Stimulated activated CD8-positive, alpha-beta memory T cell treated with anti-CD3 and anti-CD28 coated beads, Interleukin-15, amount 100 ng/mL, for 24 hours (primary cell): ENCODE data around the gene SIRT7.
"Not testable (repeated sequence)": the region's sequence is repeated elsewhere in the genome, so short reads cannot be mapped to it uniquely, and the experiment has no call there.

Experiments used
- DNase-seq: peaks from one replicate; pipeline ENCODE4 v3.0.0-alpha.2; 2020; ENCODE audit warnings: low read depth

Gene SIRT7

DNA sequence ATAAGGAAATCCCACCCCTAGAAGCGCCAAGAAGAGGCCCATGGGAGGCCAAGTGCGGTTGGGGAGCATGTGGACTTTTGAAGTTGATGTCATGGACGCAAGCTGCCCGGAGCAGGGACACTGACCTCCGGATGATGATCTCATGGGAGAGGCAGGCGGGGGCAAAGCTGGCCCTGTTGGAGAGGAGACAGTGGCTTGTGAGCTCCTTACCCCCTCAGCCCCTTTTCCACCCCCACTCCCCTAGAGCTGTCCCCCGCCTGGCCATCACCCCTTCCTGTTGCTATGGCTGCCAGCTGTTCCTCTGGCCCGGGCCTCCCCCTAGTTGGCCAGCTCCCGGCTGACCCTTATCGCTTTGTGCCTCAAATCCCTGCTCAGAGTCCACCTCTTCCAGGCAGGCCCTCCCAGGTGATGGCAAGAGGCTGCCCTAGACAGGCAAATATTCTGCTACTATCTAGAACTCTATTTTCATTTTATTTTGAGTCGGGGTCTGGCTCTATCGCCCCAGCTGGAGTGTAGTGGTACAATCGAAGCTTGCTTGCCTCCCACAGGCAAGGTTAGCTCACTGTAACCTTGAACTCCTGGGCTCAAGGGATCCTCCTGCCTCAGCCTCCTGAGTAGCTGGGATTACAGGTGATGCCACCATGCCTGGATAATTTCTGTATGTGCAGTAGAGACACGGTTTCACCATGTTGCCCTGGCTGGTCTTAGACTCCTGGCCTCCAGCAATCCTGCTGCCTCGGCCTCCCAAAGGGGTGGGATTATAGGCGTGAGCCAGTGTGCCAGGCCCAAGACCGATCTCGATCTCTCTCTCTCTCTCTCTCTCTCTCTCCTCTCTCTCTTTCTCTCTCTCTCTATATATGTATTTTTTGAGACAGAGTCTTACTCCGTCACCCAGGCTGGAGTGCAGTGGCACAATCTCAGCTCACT is 36.4 kb upstream of the SIRT7 start:
- DNase-seq = no peak

DNA sequence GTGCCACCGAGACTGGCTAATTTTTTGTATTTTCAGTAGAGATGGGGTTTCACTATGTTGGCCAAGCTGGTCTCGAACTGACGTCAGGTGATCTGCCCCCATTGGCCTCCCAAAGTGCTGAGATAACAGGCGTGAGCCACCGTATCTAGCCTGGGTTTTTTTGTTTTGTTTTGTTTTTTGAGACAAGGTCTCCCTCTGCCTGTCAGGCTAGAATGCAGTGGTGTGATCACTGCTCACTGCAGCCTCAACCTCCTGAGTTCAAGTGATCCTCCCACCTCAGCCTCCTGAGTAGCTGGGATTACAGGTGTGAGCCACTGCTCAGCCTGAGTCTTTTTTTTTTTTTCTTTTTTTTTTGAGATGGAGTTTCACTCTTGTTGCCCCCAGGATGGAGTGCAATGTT is 35.5 kb upstream of the SIRT7 start:
- DNase-seq = not testable (repeated sequence)

DNA sequence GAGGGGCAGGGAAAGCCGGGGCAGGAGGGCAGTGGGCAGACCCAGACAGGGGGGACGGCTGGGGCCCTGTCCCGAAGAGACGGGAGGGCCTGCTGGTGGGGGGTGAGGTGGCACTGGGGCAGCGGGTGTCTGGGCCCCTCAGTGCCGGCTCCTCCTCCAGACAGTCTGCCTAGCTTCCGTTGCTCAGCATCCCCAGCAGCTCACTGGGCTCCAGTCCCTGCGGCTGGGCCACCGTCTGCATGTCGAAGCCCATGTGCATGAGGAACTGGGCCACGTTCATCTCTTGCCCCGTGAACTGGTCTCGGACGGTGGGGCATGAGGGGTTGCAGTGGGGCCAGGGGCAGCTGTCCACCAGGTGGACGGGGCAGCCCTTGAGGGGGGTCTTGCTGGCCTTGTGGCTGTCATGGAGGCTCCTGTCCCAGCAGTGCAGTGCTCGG is 34.8 kb upstream of the SIRT7 start:
- no peak for DNase-seq

DNA sequence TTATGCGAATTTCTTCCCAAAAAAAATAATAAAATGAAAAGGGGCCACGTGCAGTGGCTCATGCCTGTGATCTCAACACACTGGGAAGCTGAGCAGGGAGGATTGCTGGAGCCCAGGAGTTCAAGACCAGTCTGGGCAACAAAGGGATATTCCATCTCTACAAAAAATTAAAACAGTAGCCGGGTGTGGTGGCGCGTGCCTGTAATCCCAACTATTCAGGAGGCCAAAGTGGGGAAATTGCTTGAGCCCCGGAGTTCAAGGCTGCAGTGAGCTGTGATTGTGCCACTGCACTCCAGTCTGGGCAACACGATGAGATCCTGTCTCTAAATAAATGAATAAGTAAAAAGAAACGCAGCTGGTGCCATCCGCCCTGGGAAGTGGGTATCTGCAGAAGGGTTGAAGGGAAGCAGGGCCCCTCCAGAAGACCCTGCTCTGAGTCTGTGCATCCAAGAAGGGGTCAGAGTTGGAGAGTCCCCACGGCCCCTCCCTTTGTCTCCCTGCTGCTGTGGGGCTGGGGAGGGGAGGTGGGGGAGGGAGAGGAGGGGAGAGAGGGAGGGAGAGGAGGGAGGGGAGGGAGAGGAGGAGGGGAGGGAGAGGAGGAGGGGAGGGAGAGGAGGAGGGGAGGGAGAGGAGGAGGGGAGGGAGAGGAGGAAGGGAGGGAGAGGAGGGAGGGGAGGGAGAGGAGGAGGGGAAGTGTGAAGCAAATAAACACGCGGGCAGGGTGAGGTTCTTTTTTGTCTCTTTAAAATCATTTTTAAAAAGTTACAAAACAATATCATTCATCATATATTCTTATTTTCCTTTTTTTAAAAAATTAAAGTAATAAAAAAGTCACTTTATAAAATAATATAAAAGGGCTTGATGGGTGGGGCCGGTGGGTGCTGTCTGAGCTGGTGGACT is 34.1 kb upstream of the SIRT7 start:
- DNase-seq = no peak

DNA sequence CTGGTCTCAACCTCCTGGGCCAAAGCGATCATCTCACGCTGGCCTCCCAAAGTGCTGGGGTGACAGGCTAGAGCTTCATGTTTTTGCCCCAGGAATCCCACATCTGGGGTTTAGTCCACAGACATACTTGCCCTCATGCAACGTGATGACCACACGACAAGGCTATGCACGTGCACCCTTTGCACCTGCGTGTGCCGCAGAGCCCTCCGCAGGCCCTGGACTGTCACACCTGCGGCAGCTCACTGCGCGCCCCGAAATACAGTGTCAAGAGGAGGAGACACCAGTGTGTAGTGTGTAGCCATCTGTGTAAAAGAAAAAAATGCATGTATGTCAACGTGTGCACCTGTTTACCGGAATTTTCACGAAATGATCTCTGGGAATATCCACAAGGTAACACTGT is 32.5 kb upstream of the SIRT7 start:
- no peak for DNase-seq

DNA sequence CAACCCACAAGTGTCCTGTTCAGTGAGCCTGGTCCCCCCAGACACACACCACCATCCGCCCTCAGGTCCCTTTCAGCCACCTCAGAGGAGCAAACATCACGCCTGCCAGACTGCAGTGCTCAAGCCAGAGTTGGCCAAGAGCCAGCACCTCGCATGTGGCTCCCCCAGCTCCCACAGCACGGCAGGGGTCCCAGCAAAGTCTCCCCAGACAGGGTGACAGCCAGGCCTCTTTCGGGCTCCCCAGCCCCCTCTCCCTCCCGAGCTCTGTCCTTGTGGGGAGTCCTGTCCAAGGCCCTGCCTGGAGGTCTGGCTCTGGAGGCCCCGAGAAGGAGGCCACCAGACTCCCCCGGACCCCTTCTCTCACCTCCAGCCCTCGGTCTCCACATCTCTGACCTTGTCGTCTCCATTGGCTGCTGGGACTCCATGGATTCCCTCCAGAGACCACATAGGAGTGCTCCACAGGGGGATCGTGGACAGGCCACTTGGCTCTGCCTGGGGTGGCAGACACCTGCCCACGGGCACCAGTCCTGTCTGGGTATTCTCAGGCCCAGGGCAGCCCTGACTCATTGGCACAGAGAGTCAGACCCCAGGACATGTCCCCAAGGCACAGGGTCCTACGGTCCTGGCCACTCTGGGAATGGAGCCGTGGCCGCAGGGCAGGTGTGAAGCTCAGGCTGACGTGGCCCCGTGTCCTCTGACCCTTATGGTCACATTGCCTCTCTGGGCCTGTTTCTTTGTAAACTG is 30.8 kb upstream of the SIRT7 start:
- no peak for DNase-seq

DNA sequence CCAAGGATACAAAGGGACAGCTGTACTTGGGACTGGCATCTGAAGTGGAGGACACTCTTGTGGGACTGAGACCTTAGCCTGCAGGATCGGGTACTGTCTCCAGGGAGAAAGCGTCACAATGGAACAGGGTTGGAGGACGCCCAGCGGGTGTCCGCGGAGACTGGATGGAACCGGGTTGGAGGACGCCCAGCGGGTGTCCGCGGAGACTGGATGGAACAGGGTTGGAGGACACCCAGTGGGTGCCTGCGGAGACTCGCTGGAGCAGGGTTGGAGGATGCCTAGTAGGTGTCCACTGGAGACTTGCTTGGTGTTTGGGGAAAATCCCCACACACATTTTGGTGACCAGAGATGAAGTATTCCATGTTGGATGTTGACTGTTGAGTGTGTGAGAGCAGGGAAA is 29.2 kb upstream of the SIRT7 start, which contains the start of gene MYADML2:
MYADML2 (minus strand) TSS at position 45 of the 400 bp plus-strand sequence. CDS start 5,492 bp downstream, outside the sequence.
- no peak for DNase-seq

DNA sequence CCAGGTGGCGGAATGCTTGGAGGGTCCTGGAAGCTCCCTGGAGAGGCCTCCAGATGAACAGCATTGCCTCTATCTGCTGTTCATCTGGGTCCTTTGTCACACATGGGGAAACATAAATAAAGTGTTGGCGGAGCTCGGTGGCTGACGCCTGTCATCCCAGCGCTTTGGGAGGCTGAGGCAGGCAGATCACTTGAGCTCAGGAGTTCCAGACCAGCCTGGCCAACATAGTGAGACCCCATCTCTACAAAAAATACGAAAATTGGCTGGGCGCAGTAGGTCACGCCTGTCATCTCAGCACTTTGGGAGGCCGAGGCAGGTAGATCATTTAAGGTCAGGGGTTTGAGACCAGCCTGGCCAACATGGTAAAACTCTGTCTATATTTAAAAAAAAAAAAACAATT is 26.9 kb upstream of the SIRT7 start:
- no peak for DNase-seq

DNA sequence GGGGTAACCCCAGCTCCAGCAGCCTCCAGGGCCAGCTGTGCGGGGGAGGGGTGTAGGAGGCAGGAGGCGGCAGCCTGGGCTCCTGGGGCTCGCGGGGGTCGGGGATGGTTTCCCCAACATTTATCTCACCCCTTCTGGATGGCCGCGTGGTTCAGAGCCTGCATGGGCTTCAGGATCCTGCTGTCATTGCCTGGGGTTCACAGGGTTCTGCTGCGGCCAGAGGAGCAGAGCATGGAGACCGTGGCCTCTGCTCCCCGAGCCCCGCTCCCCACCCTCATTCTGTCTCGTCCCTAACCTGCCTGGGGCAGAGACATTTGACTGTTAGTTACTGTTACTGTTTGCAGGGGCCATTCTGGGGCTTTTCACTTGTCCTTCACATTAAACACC is 24.2 kb upstream of the SIRT7 start:
- no peak for DNase-seq

DNA sequence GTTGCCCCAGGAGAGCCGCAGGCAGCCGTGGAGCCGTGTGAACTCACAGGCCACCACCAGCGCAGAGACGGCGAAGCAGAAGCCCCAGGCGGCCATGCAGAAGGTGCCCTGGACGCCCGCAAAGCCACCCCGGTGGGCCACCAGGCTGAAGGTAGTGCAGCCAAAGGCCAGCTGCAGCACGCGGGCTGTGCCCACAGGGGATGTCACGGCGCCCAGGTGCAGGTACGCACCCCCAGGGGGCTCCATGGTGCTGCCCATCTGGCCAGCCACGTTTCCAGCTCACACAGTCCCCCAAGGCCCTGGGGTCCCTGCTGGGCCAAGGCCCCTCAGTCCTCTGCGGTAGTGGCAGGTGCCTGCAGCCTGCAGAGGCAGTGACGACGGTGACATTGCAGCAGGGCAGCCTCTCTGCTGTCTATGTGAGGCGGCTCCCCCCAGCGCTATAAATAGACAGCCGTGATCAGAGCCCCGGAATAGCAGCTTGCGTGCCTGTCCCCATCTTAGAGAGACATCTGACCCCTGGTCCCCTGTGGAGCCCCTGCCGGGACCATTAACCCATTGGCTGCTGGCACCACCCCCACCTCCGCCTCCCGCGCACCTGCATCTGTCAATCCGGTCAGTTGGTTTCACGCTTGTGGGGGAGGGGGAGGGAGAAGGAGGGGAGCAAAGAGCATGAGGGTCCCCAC is 23.6 kb upstream of the SIRT7 start:
- DNase-seq = no peak

DNA sequence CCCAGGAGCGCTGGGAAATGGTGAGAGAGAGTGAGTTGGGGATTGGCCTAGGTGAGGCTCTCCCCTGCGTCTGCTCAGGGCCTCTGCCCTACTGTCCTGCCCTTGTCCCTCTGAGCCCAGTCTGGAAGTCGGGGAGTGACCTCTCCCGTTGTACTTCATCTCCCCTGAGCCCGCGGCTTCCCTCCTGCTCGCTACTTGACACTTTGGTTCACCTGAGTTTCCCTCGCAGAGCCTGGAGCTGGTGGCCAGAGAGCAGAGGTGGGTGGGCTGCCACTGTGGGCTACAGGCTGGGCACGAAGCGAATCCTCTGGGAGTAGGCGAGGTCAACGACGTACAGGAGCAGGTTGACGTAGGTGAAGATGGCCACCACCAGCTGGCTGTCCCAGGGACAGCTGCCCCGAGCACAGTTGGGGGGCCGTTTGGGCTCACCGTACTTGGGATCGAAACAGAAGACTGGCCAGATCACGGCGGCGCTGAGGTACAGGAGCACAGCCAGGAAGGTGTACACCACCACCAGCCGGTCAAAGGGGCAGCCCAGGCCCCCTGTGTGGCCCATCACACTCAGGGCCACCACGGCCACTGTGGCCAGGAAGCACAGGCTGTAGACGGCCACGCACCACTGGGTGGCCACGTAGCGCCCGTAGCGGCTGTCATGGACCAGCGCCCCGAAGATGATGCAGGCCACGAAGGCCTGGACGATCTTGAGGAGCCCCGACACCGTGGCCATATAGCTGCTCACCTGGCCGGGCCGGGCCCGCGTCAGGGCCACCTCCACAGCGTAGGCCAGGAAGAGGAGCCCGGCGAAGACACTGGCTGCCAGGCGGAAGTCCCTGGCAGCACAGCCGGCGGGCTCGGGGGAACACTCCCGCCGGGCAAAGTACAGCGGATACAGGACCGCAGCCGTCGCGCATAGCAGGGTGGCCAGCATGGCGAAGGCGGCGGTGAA is 22.8 kb upstream of the SIRT7 start:
- DNase-seq = no peak

DNA sequence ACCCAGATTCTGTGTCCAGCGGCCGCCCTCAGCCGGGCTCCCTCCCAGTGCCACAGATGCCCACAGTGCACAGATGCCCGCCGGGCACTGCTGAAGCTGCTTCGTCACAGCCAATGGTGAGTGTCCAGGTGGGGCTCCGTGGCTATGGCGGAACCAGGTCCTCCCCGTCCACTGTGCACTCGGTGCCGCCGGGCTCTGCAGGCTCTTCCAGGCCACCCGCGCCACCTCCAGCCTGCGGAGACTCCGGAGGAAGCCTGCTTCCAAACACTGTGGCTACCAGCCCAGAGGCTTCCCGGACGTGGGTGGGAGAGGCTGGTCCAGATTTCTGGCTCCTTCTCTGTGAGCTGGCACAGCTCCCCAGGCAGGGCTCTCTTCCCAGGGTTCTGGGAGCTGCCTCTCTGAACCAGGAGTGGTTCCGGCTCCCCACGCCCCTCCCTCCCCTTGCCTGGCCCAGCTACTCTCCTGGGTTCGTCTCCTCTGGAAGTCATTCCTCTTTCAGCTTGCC is 22.0 kb upstream of the SIRT7 start:
- DNase-seq = no peak

DNA sequence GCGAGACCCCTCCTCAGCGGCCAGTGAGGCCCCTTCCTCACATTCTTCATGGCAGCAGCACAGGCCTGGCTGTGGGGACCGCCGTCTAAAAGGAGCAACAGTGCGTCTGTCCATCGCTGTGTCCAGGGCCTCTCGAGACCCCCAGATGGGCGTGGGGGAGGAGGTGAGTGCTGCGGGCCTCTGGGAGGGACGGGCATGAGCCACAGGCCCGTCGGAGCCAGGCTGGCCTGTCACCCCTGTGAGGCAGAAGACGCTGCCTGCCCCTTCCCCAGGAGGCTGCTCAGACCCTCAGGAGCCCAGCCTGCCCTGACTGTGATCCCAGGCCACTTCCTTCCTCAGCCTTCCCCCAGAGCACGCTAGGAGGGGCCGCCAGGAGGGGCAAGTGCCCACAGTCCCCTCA is 21.2 kb upstream of the SIRT7 start:
- DNase-seq = no peak

DNA sequence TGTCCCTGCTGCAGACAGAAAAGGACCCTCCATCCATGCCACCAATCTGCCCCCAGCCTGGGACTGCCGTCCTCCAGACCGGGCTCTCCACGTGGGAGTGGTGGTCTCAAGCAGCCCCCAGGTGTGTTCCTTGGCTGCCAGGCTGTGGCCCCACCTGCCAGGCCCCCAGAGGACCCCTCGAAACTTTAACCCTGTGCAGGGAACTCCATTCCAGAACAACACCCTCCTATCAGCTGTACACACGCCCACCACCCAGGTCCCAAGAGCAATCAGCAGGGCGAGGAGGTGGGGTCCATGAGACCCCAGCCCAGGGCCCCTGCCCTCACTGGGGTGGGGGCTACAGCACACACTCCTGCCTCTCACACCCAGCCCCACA is 17.7 kb upstream of the SIRT7 start:
- no peak for DNase-seq

DNA sequence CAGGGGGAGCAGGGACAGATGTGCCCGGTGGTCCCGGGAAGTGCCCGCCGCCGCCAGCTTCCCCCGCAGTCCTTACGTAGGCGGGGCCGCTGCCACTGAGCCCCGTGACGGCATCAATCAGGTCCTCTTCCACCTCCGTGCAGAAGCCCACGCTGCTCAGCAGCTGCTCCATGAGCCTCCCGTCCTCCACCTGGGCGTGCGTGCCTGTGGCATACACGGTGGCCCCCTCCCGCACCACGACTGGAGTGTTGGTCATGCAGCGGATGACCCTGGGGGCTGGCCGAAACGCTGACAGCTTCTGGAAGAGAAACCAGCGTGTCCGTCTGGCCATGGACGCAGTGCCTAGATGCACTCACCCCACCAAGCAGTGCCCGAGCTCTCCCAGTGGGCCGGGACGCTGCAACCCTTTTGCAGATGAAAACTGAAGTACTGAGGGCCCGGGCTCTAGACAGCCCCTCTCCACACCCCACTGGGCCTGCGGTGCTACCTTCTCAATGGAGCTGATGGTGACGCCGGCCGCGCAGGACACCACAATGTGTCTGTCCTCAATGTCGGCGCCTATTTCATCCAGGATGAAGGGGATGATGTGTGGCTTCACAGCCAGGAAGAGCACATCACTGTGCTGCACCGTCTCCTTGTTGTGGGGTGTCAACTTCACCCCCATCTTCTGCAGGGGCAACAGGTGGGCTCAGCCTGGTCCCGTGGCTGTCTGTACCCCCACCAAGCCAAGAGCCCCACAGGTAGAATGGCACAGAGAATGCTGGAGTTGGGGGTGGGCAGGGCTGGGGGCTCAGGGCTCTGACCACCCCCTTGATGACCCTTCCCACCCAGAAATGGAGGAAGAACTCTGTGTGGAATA is 17.1 kb upstream of the SIRT7 start:
- no peak for DNase-seq

DNA sequence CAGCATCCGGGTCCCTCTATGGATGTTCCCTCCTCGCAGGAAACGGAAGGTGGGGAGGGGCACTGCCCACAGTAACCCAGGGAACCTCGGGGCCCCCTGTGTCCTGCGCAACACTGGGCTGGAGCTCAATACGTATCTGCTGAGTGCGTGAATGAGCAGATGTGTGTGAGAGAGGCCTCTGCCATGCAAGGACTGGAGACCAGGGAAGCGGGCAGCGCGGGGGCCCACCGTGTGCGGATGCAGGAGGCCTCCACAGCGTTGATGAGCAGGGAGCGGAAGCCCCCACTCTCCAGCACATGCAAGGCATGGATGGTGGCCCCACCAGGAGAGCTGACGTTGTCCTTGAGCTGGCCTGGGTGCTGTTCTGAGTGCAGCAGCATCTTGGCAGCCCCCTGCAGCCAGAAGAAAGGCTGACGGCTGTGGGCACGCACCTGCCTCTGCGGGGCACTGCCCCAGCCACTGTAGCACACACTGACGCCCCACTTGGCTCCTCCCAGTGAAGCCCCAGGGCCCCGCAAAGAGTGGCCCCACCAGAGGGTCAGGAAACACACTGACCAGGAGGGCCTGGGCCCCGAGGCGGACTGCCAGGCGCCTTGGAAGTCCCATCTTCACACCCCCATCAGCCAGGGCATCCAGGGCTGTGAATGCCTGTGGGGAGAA is 16.3 kb upstream of the SIRT7 start:
- DNase-seq = no peak

DNA sequence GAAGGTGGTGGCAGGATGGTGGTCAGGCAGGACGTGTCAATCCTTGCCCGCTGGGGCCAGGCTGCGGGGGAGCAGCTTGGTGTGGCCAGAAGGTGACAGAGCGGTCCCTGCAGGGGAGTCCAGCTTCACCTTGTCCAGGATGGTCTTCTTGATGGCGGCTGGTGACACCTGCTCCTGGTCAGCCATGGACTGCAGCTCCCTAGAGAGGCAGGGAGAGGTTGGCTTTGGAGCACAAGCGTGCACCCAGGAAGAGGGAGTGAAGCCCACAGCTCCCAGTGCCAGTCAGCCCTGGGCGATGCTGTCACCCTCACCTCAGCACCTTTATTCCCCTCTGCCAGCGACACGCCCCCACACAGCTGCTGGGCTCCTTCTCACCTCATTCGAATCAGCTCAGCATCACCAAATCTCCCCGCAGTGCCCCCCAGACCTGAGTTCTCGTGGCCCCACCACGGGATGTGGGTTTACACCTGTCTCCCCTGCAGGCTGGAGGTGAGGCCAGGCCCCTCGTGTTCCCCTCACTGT is 15.3 kb upstream of the SIRT7 start:
- DNase-seq = no peak

DNA sequence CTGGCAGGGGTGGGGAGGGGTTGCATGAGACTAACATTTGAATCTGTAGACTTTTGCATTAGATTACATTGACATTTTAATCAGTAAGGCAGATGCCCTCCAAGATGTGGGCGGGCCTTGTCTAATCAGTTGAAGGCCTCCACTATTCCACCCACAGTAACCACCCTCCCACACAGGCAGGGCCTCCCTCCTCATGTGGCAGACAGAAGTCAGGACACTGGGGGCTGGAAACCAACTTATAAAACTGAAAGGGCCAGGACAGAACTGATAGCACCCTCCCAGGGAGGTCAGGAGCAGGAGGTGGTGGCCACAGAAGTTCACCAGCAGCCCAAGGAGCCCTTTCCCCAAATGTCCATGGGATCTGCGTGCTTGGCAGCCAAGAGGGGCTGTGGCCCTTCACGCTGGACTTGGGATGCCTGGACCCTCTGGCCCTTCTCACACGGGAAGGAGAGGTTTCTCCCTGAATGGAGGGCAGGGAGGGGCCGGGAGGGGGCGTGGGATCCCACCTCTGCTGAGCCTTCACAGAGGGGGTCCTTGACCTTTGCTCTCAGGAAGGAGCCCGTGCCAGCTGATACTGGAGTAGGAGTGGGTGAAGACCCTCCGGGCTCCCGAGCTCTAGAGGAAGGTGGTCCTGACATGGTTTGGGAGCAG is 14.5 kb upstream of the SIRT7 start:
- DNase-seq = no peak
